Measurements from ENCODE around the gene EVI5L.
"Not testable (repeated sequence)": the region's sequence is repeated elsewhere in the genome, so short reads cannot be mapped to it uniquely, and the experiment has no call there.

EVI5L gene

DNA sequence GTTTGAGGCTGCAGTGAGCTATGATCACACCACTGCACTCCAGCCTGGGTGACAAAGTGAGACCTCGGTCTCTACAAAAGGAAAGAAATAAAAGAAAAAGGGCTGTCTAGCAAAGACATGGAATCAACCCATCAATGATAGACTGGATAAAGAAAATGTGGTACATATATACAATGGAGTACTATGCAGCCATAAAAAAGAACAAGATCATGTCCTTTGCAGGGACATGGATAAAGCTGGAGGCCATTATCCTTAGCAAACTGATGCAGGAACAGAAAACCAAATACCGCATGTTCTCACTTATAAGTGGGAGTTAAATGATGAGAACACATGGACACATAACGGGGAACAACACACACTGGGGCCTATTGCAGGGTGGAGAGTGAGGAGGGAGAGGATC, 14.0 kb upstream of the EVI5L start:
- DNase-seq (ENCODE audit: low read depth in 1 of 2, low spot score in 1 of 2) = not testable (repeated sequence)

DNA sequence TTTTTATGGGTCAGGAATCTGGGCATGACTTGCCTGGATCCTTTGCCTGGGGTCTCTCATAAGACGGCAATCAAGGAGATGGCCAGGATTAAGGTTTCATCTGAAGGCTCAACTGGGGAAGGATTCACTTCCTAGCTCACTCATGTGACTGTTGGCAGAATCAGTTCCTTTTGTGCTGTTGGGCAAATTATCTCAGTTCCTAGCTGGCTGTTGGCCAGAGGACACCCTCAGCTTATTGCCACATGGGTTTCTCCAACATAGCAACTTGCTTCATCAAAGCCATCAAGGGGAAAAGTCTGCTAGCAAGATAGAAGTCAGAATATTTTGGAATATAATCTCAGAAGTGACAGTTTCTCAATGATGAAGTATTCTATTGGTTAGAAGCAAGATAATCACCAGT, 12.2 kb upstream of the EVI5L start:
- DNase-seq (ENCODE audit: low read depth in 1 of 2, low spot score in 1 of 2) = no peak

- no peak for DNase-seq (ENCODE audit: low read depth in 1 of 2, low spot score in 1 of 2)
Measured at GRCh38 chr19:7818806-7819205, 11.2 kb upstream of the EVI5L start.

GRCh38 chr19:7819337-7819736, 10.7 kb upstream of the EVI5L start:
- DNase-seq (ENCODE audit: low read depth in 1 of 2, low spot score in 1 of 2) = no peak

DNA sequence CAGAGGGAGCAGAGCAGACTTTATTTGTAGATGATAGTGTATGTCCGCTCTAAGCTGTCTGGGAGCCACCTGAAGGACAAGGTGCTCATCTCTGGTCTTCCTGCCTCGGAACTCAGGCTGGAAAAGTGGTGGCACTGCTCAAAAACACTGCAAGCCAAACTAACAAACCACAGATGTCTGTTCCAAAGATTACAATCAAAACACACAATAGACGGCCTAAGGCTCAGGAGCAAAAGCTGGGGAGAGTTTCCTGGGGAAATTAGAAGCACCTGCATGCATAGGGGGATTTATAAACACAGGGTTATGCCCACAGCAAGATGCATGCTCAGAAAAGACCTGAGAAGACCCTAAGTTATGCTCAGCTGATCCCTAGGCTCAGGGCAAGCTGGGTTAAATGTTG, 9.4 kb upstream of the EVI5L start:
- no peak for DNase-seq (ENCODE audit: low read depth in 1 of 2, low spot score in 1 of 2)

DNA sequence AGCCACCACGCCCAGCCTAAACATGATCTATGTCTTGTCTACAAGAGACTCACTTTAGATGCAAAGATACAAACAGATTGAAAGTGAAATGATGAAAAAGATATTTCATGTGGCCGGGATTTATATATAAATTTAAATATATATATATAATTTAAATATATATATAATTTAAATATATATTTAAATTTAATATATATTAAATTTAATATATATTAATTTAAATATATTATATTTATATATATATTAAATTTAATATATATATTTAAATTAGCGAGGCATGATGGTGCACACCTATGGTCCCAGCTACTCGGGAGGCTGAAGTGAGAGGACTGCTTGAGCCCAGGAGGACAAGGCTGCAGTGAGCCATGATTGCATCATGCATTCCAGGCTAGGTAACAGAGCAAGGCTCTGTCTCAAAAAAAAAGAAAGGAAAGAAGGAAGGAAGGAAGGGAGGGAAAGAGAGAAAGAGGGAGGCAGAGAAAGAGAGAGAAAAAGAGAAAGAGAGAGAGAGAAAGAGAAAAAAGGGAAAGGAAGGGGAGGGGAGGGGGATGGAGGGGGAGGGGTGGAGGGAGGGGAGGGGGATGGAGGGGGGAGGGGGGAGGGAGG, 7.0 kb upstream of the EVI5L start:
- DNase-seq (ENCODE audit: low read depth in 1 of 2, low spot score in 1 of 2) = no peak

- DNase-seq (ENCODE audit: low read depth in 1 of 2, low spot score in 1 of 2) = no peak
Measured at GRCh38 chr19:7823686-7824301, 6.2 kb upstream of the EVI5L start.

DNA sequence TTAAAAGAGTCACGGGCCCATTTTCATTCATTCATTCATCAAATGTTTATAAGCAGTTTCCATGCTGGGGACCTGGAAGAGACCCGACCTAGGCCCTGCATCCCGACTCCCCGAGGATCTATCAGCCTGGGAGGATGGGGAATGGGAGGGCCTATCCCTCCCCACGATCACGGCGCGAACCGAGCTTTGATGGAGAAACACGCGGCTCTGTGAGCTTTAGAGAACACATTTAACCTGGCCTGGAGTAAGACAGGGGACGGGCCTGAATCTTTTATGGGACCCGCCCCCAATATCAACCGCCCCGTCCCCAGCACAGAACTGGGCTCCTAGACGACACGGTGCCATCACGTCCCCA, 875 bp upstream of the EVI5L start:
- DNase-seq (ENCODE audit: low read depth in 1 of 2, low spot score in 1 of 2) = no peak

DNA sequence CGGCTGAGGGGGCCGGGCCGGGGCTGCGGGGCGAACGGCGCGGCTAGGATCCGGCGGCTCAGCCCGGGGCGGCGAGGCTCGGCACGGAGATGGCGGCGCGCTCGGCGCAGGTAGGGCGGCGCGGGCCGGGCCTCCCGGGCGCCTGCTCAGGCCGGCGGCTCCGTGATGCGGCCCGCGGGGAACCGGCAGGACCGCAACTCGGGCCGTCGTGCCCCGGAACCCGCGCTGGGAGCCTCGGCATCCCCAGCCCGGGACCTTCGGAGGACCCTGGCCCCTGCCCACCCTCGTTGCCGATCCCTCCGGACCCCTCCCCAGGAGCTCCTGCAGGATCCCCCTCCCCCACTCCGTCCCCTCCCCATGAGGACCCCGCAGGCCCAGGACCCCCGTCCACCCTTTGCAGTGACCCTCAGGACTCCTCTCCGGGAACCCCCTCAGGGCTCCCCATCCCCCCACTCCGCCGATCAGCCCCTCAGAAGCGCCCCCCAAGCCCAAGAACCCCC, 304 bp downstream of the EVI5L start:
- DNase-seq (ENCODE audit: low read depth in 1 of 2, low spot score in 1 of 2) = no peak

GRCh38 chr19:7830823-7831222, 805 bp downstream of the EVI5L start:
- no peak for DNase-seq (ENCODE audit: low read depth in 1 of 2, low spot score in 1 of 2)

DNA sequence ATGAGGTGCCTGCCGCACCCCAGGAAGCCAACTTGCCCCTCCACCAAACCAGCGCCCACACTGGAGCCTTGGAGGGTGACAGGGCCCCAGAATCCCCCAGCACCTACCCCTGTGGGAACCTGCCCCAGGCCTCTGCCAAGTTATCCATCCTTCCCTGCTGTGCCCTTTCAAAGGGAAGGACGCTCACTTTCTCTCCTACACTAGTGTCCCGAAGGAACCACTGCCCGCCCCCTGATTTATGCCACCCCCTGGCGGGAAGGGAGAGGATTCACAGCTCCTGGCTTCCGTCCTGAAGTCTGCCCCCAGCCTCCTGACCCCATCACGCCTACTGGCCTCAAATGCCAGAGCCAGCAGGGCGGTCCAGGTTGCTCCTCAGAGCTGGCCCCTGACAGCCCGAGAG, 1.4 kb downstream of the EVI5L start:
- DNase-seq (ENCODE audit: low read depth in 1 of 2, low spot score in 1 of 2) = no peak

GRCh38 chr19:7832009-7832408, 2.0 kb downstream of the EVI5L start:
- DNase-seq (ENCODE audit: low read depth in 1 of 2, low spot score in 1 of 2) = no peak

DNA sequence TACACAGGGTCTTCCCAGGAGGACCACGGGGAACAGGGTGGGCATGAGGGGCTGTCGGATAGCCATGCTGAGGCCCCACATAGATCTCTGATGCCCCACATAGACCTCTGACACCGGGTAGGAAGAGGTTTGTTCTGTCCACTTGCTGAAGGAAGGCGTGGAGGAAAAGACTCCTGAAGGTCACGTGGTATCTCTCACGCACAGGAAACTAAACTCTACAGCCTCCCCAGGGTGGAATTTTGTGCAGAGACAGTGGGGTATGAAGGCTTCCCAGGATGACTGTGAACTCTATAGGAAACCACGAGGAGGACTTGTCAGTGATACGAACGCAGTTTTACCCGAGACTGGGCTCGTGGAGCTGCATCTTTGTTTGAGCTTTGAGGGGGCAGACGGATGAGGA, 2.8 kb downstream of the EVI5L start:
- DNase-seq (ENCODE audit: low read depth in 1 of 2, low spot score in 1 of 2) = no peak

GRCh38 chr19:7833225-7834099, 3.4 kb downstream of the EVI5L start:
- DNase-seq (ENCODE audit: low read depth in 1 of 2, low spot score in 1 of 2) = no peak

- no peak for DNase-seq (ENCODE audit: low read depth in 1 of 2, low spot score in 1 of 2)
Measured at GRCh38 chr19:7839476-7839875, 9.5 kb downstream of the EVI5L start.

DNA sequence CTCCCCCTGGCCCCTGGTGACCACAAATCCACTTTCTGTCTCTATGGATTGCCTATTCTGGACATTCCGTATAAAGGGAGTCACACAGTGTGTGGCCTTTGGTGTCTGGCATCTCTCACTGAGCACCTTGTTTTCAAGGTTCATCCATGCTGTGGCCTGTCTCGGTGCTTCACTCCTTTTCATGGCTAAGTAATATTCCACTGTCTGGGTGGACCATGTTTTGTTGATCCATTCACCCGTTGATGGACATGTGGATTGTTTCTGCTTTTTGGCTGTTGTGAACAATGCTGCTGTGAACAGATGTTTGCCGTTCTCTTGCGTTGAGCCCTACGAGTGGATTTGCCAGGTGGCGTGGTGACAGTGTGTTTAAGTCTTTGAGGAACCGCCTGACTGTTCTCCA, 10.6 kb downstream of the EVI5L start:
- no peak for DNase-seq (ENCODE audit: low read depth in 1 of 2, low spot score in 1 of 2)

DNA sequence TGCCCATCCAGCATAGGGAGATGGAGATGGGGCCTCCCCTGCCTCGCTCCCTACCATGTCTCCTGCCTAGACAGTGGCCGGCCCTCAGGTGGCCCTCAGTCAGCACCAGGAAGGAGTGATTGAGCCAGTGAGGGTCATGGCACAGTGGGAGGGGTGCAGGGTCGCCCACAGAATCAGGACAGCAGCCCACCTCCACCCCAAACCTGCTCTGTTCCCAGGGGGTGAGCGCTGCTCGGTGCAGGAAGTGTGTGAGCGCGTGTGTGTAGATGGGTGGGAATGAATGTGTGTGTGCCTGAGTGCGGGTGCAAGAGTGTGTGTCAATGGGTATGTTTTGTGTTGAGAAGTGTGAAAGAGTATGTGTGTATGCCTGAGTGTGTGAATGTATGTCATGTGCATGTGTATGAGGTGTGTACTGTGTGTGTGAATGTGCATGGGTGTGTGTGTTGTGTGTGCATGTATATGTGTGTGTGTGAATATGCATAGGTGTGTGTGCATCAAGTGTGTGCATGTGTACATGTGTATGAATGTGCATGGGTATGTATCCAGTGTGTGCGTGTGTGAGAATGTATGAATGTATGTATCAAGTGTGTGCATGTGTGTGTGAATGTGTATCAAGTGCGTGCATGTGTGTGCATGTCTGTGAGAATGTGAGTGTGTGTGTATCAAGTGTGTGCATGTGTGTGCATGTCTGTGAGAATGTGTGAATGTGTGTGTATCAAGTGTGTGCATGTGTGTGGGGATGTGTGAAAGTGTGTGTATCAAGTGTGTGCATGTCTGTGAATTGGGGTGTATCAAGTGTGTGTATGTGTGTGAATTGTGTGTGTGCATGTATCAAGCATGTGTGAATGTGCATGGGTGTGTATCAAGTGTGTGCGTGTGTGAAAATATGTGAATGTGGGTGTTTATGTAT, 12.0 kb downstream of the EVI5L start:
- DNase-seq (ENCODE audit: low read depth in 1 of 2, low spot score in 1 of 2) = no peak

- no peak for DNase-seq (ENCODE audit: low read depth in 1 of 2, low spot score in 1 of 2)
Measured at GRCh38 chr19:7842661-7843294, 12.8 kb downstream of the EVI5L start.

DNA sequence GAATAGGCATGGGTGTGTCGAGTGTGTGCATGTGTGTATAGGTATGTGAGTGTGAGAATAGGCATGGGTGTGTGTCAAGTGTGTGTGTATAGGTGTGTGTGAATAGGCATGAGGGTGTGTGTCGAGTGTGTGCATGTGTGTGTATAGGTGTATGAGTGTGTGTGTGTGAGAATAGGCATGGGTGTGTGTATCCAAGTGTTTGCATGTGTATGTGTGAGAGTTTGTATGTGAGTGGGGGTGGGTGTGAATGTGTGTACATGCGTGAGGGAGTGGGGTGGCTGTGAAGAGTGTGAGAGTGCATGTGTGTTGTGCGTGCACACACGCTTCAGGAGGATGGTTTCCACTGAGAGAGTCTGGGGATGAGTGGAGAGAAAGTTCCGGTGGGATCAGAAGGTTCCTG, 13.5 kb downstream of the EVI5L start:
- no peak for DNase-seq (ENCODE audit: low read depth in 1 of 2, low spot score in 1 of 2)

- no peak for DNase-seq (ENCODE audit: low read depth in 1 of 2, low spot score in 1 of 2)
Measured at GRCh38 chr19:7844405-7844804, 14.4 kb downstream of the EVI5L start.

GRCh38 chr19:7844951-7845350, 14.9 kb downstream of the EVI5L start:
- no peak for DNase-seq (ENCODE audit: low read depth in 1 of 2, low spot score in 1 of 2)

All from activated CD4-positive, alpha-beta T cell treated with anti-CD3 and anti-CD28 coated beads, Interleukin-2, amount 50 U/mL, for 24 hours (primary cell).